Smooth muscle cell (in vitro differentiated cells): ENCODE data around the gene OR52I1. TPM values are rescaled to one million over a fixed set of nuclear protein-coding genes. Genes with fewer than 3 reads are reported as not detected.

Experiments used
- DNase-seq: peaks from one replicate; lab custom pipeline; 2025; ENCODE audit not compliant: unreplicated experiment; lab: John Stamatoyannopoulos, UW
- H2AFZ ChIP-seq: fragments of 200-600 bp; sonication (generic); 2 replicates; pipeline ENCODE4 v1.6.0; 2016; ENCODE audit warnings: antibody characterized with exemption, low read depth, mild to moderate bottlenecking
- H3F3A ChIP-seq: fragments of 200-600 bp; sonication (generic); 2 replicates; pipeline ENCODE4 v1.6.0; 2017; ENCODE audit warnings: antibody characterized with exemption, low read depth
- H3K27ac ChIP-seq: fragments of 200-600 bp; sonication (generic); 2 replicates; pipeline ENCODE4 v1.5.1; 2016; ENCODE audit warnings: low read depth, mild to moderate bottlenecking
- H3K27me3 ChIP-seq: fragments of 200-600 bp; sonication (generic); 2 replicates; pipeline ENCODE4 v1.6.1; 2016; ENCODE audit warnings: low read depth, mild to moderate bottlenecking
- H3K36me3 ChIP-seq: fragments of 200-600 bp; sonication (generic); 2 replicates; pipeline ENCODE4 v1.5.1; 2016; ENCODE audit warnings: low read depth
- H3K4me1 ChIP-seq: fragments of 200-600 bp; sonication (generic); 2 replicates; pipeline ENCODE4 v1.5.1; 2016; ENCODE audit warnings: low read depth
- H3K4me2 ChIP-seq: fragments of 200-600 bp; sonication (generic); 2 replicates; pipeline ENCODE4 v1.6.0; 2016; ENCODE audit warnings: mild to moderate bottlenecking
- H3K4me3 ChIP-seq: fragments of 200-600 bp; sonication (generic); 2 replicates; pipeline ENCODE4 v1.5.1; 2016; ENCODE audit warnings: mild to moderate bottlenecking
- H3K79me2 ChIP-seq: fragments of 200-600 bp; sonication (generic); 2 replicates; pipeline ENCODE4 v1.6.0; 2016; ENCODE audit warnings: low read depth, mild to moderate bottlenecking
- H3K9ac ChIP-seq: fragments of 200-600 bp; sonication (generic); 2 replicates; pipeline ENCODE4 v1.6.0; 2016; ENCODE audit warnings: low read depth
- H3K9me3 ChIP-seq: fragments of 200-600 bp; sonication (generic); replicated peaks from 2 replicates; pipeline ENCODE4 v1.5.1; 2016; ENCODE audit warnings: low read depth
- H4K20me1 ChIP-seq: fragments of 200-600 bp; sonication (generic); 2 replicates; pipeline ENCODE4 v1.6.0; 2016; ENCODE audit warnings: low read depth
- WGBS: methylation state at CpG from one replicate; pipeline ENCODE4 v1.1.7; 2016; ENCODE audit warnings: low lambda C conversion rate; 5-methylcytosine and 5-hydroxymethylcytosine counted together
- polyA plus RNA-seq: library from polyadenylated mRNA; unstranded; fragments of >200 nt; fragmentation: Nextera tagmentation; extraction: Ambion mirVana; gene quantifications from 2 replicates; pipeline ENCODE4 v1.2.1, GENCODE V29; 2016
- total RNA-seq: library from RNA; depleted of rRNA; stranded (reverse); fragments of >200 nt; gene quantifications from 2 replicates; pipeline ENCODE4 v1.2.3, GENCODE V29; 2014
- TF ChIP-seq, protein P1 (sequence below): fragments of 200-600 bp; sonication (generic); IDR thresholded peaks from 2 replicates; pipeline ENCODE4 v1.5.1; 2017; ENCODE audit warnings: borderline replicate concordance, mild to moderate bottlenecking, antibody characterized with exemption; ENCODE audit not compliant: insufficient read depth, poor library complexity, severe bottlenecking

OR52I1 gene, protein sequence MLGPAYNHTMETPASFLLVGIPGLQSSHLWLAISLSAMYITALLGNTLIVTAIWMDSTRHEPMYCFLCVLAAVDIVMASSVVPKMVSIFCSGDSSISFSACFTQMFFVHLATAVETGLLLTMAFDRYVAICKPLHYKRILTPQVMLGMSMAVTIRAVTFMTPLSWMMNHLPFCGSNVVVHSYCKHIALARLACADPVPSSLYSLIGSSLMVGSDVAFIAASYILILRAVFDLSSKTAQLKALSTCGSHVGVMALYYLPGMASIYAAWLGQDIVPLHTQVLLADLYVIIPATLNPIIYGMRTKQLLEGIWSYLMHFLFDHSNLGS
- not detected in 2 replicates for total RNA-seq
- polyA plus RNA-seq = not detected in 2 replicates

DNA sequence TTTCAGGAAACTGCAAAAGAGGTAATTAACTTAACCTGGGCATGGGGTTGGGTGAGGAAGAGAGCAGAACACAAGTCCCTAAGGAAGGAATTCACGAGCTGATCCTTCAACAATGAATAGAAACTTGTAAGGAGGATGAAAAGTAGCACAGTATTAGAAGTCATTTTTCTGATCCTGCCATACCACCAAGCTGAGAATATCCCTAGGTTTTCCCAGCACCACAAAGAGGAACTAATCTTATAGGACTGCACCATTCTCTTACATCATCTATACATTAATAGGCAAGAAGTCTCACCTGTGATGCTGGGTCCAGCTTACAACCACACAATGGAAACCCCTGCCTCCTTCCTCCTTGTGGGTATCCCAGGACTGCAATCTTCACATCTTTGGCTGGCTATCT is at the start of gene OR52I1:
OR52I1 (plus strand) TSS at position 301 of the 400 bp plus-strand sequence; CDS start at position 301, 0 bp downstream.
- H3K4me1 ChIP-seq = no peaks in the 10 kb centered on the region
- H4K20me1 ChIP-seq = no peaks in the 10 kb centered on the region
- no peak within 1 kb of the TSS for H3K4me2 ChIP-seq
- H3K79me2 ChIP-seq = no peaks in the 10 kb centered on the region
- 95% methylated on average over 1 of the region's 1 CpG for WGBS
- no peak for DNase-seq
- no peak within 1 kb of the TSS for H3K4me3 ChIP-seq
- no peaks in the 10 kb centered on the region for H3F3A ChIP-seq
- no peak within 1 kb of the TSS for H3K9ac ChIP-seq
- no peak within 1 kb of the TSS for H2AFZ ChIP-seq
- no peaks in the 10 kb centered on the region for H3K9me3 ChIP-seq
- TF ChIP-seq, protein P1, sequence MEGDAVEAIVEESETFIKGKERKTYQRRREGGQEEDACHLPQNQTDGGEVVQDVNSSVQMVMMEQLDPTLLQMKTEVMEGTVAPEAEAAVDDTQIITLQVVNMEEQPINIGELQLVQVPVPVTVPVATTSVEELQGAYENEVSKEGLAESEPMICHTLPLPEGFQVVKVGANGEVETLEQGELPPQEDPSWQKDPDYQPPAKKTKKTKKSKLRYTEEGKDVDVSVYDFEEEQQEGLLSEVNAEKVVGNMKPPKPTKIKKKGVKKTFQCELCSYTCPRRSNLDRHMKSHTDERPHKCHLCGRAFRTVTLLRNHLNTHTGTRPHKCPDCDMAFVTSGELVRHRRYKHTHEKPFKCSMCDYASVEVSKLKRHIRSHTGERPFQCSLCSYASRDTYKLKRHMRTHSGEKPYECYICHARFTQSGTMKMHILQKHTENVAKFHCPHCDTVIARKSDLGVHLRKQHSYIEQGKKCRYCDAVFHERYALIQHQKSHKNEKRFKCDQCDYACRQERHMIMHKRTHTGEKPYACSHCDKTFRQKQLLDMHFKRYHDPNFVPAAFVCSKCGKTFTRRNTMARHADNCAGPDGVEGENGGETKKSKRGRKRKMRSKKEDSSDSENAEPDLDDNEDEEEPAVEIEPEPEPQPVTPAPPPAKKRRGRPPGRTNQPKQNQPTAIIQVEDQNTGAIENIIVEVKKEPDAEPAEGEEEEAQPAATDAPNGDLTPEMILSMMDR = no peak
- no peak within 1 kb of the TSS for H3K27ac ChIP-seq
- no peaks in the 10 kb centered on the region for H3K36me3 ChIP-seq
- no peaks in the 10 kb centered on the region for H3K27me3 ChIP-seq

DNA sequence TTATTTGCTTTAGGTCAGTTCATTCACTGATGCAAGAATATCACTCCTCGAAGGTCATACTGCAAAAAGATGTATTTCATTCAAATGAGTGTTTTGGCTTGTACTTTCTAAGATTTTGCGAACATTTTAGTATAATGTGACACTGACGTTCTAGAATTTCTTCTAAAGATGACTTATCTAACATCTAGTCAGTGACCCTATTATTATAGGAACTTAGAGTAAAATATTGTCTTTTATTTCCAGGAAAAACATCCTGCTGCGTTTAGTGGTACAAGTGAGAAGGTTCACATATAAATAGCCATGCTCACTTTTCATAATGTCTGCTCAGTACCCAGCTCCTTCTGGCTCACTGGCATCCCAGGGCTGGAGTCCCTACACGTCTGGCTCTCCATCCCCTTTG is 48.9 kb upstream of the OR52I1 start, which contains the start of gene OR52M1:
OR52M1 (plus strand) TSS at position 301 of the 400 bp plus-strand sequence; CDS start at position 301, 0 bp downstream.
- H3K27me3 ChIP-seq = peaks cover 4% of the 10 kb centered on the region
- no peaks in the 10 kb centered on the region for H3K4me1 ChIP-seq
- no peak within 1 kb of the TSS for H3K9ac ChIP-seq
- TF ChIP-seq, protein P1 = no peak
- H3K4me2 ChIP-seq = no peak within 1 kb of the TSS
- no peak for DNase-seq
- no peaks in the 10 kb centered on the region for H3F3A ChIP-seq
- H3K9me3 ChIP-seq = no peaks in the 10 kb centered on the region
- WGBS = 86% methylated on average over 5 of the region's 5 CpGs
- H4K20me1 ChIP-seq = no peaks in the 10 kb centered on the region
- H2AFZ ChIP-seq = no peak within 1 kb of the TSS
- no peaks in the 10 kb centered on the region for H3K79me2 ChIP-seq
- no peak within 1 kb of the TSS for H3K4me3 ChIP-seq
- H3K27ac ChIP-seq = no peak within 1 kb of the TSS
- H3K36me3 ChIP-seq = no peaks in the 10 kb centered on the region

DNA sequence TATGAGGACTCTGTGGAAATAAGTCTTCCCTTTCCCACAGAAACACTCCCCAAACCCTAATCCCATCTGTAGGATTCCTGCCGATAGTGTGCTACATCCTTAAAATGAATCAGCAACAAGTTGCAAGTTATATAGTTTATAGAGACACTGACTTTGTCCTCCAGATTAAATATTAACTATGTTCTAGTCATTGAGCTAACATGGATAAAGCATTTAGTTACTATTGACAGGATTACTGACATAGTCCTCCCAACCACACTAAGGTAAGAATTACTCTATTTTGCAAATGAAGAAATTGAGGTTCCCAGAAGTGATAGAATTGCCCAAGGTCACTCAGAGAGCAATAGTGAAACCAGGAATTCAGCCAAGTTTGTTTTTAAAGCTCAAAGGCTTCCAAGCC is 47.0 kb upstream of the OR52I1 start:
- no peak overlapping the region for H3K4me3 ChIP-seq
- no peaks in the 10 kb centered on the region for H3K4me1 ChIP-seq
- no peak overlapping the region for H3K9ac ChIP-seq
- H3K4me2 ChIP-seq = no peak overlapping the region
- no peaks in the 10 kb centered on the region for H3F3A ChIP-seq
- WGBS = 86% methylated on average over 1 of the region's 1 CpG
- TF ChIP-seq, protein P1 = no peak
- no peak for DNase-seq
- no peak overlapping the region for H3K27ac ChIP-seq
- no peak overlapping the region for H2AFZ ChIP-seq
- H3K27me3 ChIP-seq = peaks cover 4% of the 10 kb centered on the region
- H3K36me3 ChIP-seq = no peaks in the 10 kb centered on the region
- H4K20me1 ChIP-seq = no peaks in the 10 kb centered on the region
- no peaks in the 10 kb centered on the region for H3K79me2 ChIP-seq
- H3K9me3 ChIP-seq = no peaks in the 10 kb centered on the region

DNA sequence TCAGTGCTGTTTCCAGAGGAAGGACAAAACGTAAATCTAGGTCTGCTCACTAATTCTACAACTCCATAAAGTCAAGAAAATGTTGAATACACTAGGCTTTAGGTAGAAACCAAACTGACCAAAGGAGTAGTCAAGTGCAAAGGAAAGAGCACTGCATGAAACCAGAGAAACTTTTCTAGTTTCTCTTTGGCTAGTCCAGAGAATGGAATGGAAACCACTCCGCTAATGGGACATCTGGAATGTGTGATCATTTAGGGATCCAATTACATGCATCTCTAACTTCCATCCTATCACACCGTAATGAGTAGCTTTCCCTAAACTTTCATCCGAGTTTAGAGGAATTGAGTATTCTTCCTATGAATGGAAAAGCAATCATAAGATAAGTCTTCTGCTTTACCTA is 46.4 kb upstream of the OR52I1 start:
- DNase-seq = no peak
- Histone ChIP-seq H4K20me1 (no peaks in the 10 kb centered on the region), H3F3A (no peaks in the 10 kb centered on the region), H3K36me3 (no peaks in the 10 kb centered on the region), H3K27me3 (peaks cover 4% of the 10 kb centered on the region), H3K27ac (no peak overlapping the region), H3K9ac (no peak overlapping the region), H3K79me2 (no peaks in the 10 kb centered on the region), H3K9me3 (no peaks in the 10 kb centered on the region), H3K4me1 (no peaks in the 10 kb centered on the region), H3K4me2 (no peak overlapping the region), H3K4me3 (no peak overlapping the region), H2AFZ (no peak overlapping the region)
- WGBS = 79% methylated on average over 4 of the region's 4 CpGs
- TF ChIP-seq, protein P1 = no peak
